HepG2 (cell line): ENCODE measurements around the gene NTRK2. TPM values are rescaled to one million over a fixed set of nuclear protein-coding genes. Genes with fewer than 3 reads are reported as not detected.

ENCODE experiments used
- ATAC-seq: fragments of 200-7000 bp; cut with Tn5 transposase; 3 replicates; pipeline ENCODE4 v1.9.1; 2020; ENCODE audit warnings: mild to moderate bottlenecking, moderate library complexity
- BruUV-seq: library from RNA; stranded (reverse); fragments of 400-500 nt; replicated peaks from 2 replicates; lab custom pipeline; 2021; lab: Mats Ljungman, UMichigan
- CTCF ChIA-PET: fragments of 300-600 bp; formaldehyde crosslinking; extraction: SDS; loops from one replicate; lab custom pipeline; 2021; ENCODE audit warnings: low total read pairs, inconsistent platforms, low intra/inter-chr PET ratio; lab: Yijun Ruan, JAX
- POLR2A ChIA-PET: fragments of 350-600 bp; sonication (Branson Sonifier 250); formaldehyde crosslinking; loops from one replicate; lab custom pipeline; 2020; ENCODE audit warnings: antibody characterized with exemption, inconsistent platforms; lab: Yijun Ruan, JAX
- DNase-seq: peaks from one replicate; pipeline ENCODE4 v3.0.0-alpha.2; 2015; ENCODE audit warnings: low spot score
- FAIRE-seq: peaks from 3 replicates; lab custom pipeline; 2011; peaks lifted over from hg19 to GRCh38; lab: Jason Lieb, UNC
- H2AFZ ChIP-seq: one replicate; pipeline ENCODE4 v1.6.1; 2011; ENCODE audit warnings: low read length, inconsistent platforms
- H3K27ac ChIP-seq: fragments of 300-600 bp; 3 replicates; pipeline ENCODE4 v1.8.0; 2011; ENCODE audit warnings: mixed run types, mild to moderate bottlenecking, mixed read lengths, low read length, inconsistent platforms; ENCODE audit not compliant: insufficient read depth; ENCODE audit errors: extremely low read length
- H3K27me3 ChIP-seq, 2 experiments: fragments of 200-600 bp in 1 of 2; 2 replicates in 1 of 2; 3 replicates in 1 of 2; pipeline versions ENCODE4 v1.6.0 to v1.8.0; 2011; ENCODE audit warnings: low read length in 2 of 2, mild to moderate bottlenecking in 2 of 2, moderate library complexity in 2 of 2, inconsistent platforms in 1 of 2; ENCODE audit not compliant: insufficient read depth in 2 of 2, control insufficient read depth in 1 of 2
- H3K36me3 ChIP-seq, 2 experiments: fragments of 200-600 bp in 1 of 2; replicated peaks in 1 of 2; 2 replicates in 1 of 2; 3 replicates in 1 of 2; pipeline versions ENCODE4 v1.5.1 to v1.8.0; 2011; ENCODE audit warnings: low read length in 2 of 2, inconsistent platforms in 1 of 2; ENCODE audit not compliant: insufficient read depth in 2 of 2, control insufficient read depth in 1 of 2
- H3K4me1 ChIP-seq: 2 replicates; pipeline ENCODE4 v1.5.1; 2012; ENCODE audit warnings: low read length, inconsistent platforms; ENCODE audit not compliant: insufficient read depth
- H3K4me2 ChIP-seq: 2 replicates; pipeline ENCODE4 v1.6.0; 2011; ENCODE audit warnings: low read depth, low read length, inconsistent platforms
- H3K4me3 ChIP-seq, 3 experiments: fragments of 200-600 bp in 1 of 3; sonication (generic), shearing (Covaris generic) in 1 of 3; replicated peaks in 1 of 3; 2 replicates each; pipeline ENCODE4 v1.5.1; 2011 to 2016; ENCODE audit warnings: low read length in 3 of 3, inconsistent platforms in 2 of 3, low read depth in 2 of 3, mild to moderate bottlenecking in 2 of 3, control low read depth in 1 of 3, mixed read lengths in 1 of 3; ENCODE audit not compliant: insufficient read depth in 1 of 3
- H3K79me2 ChIP-seq: one replicate; pipeline ENCODE4 v1.6.1; 2011; ENCODE audit warnings: low read length, inconsistent platforms; ENCODE audit not compliant: insufficient read depth
- H3K9ac ChIP-seq: 2 replicates; pipeline ENCODE4 v1.6.0; 2011; ENCODE audit warnings: mild to moderate bottlenecking, low read depth, low read length, inconsistent platforms; ENCODE audit not compliant: insufficient read depth
- H3K9me3 ChIP-seq: 2 replicates; pipeline ENCODE4 v1.5.1; 2012; ENCODE audit warnings: mild to moderate bottlenecking, low read length
- H4K20me1 ChIP-seq: 2 replicates; pipeline ENCODE4 v1.6.0; 2011; ENCODE audit warnings: inconsistent platforms, mild to moderate bottlenecking, low read length, moderate library complexity; ENCODE audit not compliant: insufficient read depth
- HIVEP1 ChIP-seq: sonication (generic); formaldehyde crosslinking; IDR thresholded peaks from 2 replicates; pipeline ENCODE4 v1.4.0; 2020; ENCODE audit warnings: mild to moderate bottlenecking, missing genetic modification reagents
- JDP2 ChIP-seq: sonication (generic); formaldehyde crosslinking; IDR thresholded peaks from 2 replicates; pipeline ENCODE4 v1.8.1; 2022; ENCODE audit warnings: missing genetic modification reagents, borderline replicate concordance
- KDM5B ChIP-seq: sonication (generic); formaldehyde crosslinking; IDR thresholded peaks from 2 replicates; pipeline ENCODE4 v1.4.0; 2020; ENCODE audit warnings: missing genetic modification reagents, mild to moderate bottlenecking, borderline replicate concordance
- MEIS1 ChIP-seq: sonication (generic); formaldehyde crosslinking; IDR thresholded peaks from 2 replicates; pipeline ENCODE4 v1.9.0; 2021; ENCODE audit warnings: mild to moderate bottlenecking, missing genetic modification reagents, moderate library complexity, borderline replicate concordance
- MEIS2 ChIP-seq: sonication (generic); formaldehyde crosslinking; IDR thresholded peaks from 2 replicates; pipeline ENCODE4 v1.9.0; 2021; ENCODE audit warnings: mild to moderate bottlenecking, missing genetic modification reagents
- NFE2L2 ChIP-seq: fragments of 150-350 bp; IDR thresholded peaks from 2 replicates; pipeline ENCODE4 v1.6.1; 2014; ENCODE audit warnings: low read length
- POLR2AphosphoS5 ChIP-seq: IDR thresholded peaks from 2 replicates; pipeline ENCODE4 v1.6.1; 2012; ENCODE audit warnings: low read depth, low read length
- RFX5 ChIP-seq: IDR thresholded peaks from 2 replicates; pipeline ENCODE4 v1.6.1; 2011; ENCODE audit warnings: low read depth, low read length, improper control_type of control experiment
- ZNF235 ChIP-seq: sonication (generic); formaldehyde crosslinking; IDR thresholded peaks from 2 replicates; pipeline ENCODE4 v1.8.1; 2023; ENCODE audit warnings: mild to moderate bottlenecking, missing genetic modification reagents, borderline replicate concordance
- ZNF431 ChIP-seq: sonication (generic); formaldehyde crosslinking; IDR thresholded peaks from 2 replicates; pipeline ENCODE4 v1.9.0; 2022; ENCODE audit warnings: missing genetic modification reagents, low read depth, mild to moderate bottlenecking, borderline replicate concordance
- ZNF460 ChIP-seq: sonication (generic); formaldehyde crosslinking; IDR thresholded peaks from 2 replicates; pipeline ENCODE4 v1.5.1; 2020; ENCODE audit warnings: missing genetic modification reagents, mild to moderate bottlenecking, borderline replicate concordance
- WGBS: methylation state at CpG from one replicate; pipeline ENCODE4 v1.1.6; 2017; ENCODE audit warnings: low lambda C conversion rate; 5-methylcytosine and 5-hydroxymethylcytosine counted together
- in situ Hi-C: cut with HindIII; loops from 2 replicates; pipeline ENCODE4 v1.10.0; 2017; ENCODE audit warnings: low pct_unique_long_range_greater_than_20kb; ENCODE audit not compliant: extremely low pct_ligation_motif_present
- intact Hi-C: fragments of 100-400 bp; cut with micrococcal nuclease; formaldehyde crosslinking; loops from one replicate; pipeline ENCODE4 v1.10.0; 2022; ENCODE audit not compliant: unreplicated experiment
- polyA plus RNA-seq, 8 experiments: library from polyadenylated mRNA; depleted of rRNA in 3 of 8; stranded (reverse) in 7 of 8; unstranded in 1 of 8; fragments of >200 nt; fragmentation: Illumina TruSeq in 4 of 8; extraction: Trizol in 4 of 8; gene quantifications; 2 replicates each; pipeline versions ENCODE4 v1.2.1 to v1.2.3, GENCODE V29; 2011 to 2016; ENCODE audit warnings: low read depth in 4 of 8, missing spikeins in 1 of 8, mixed read lengths in 1 of 8; ENCODE audit not compliant: insufficient read depth in 1 of 8
- total RNA-seq, 5 experiments: library from RNA; depleted of rRNA; stranded (reverse); fragments of >200 nt; fragmentation: Illumina TruSeq; extraction: Trizol; gene quantifications; 2 replicates each; pipeline ENCODE4 v1.2.3, GENCODE V29; 2016; ENCODE audit warnings: low read depth in 1 of 5
- TF ChIP-seq, protein P1 (sequence below): sonication (generic); formaldehyde crosslinking; IDR thresholded peaks from 2 replicates; pipeline ENCODE4 v1.4.0; 2020; ENCODE audit warnings: mild to moderate bottlenecking, missing genetic modification reagents
- TF ChIP-seq, protein P2 (sequence below): sonication (generic); formaldehyde crosslinking; IDR thresholded peaks from 2 replicates; pipeline ENCODE4 v1.4.0; 2020; ENCODE audit warnings: mild to moderate bottlenecking, missing genetic modification reagents, borderline replicate concordance

The NTRK2 gene
- total and polyA plus RNA-seq, 2 of the 13 experiments (the other 11 are each of a cell fraction or from before 2014, with no cell fraction given) = not detected

DNA sequence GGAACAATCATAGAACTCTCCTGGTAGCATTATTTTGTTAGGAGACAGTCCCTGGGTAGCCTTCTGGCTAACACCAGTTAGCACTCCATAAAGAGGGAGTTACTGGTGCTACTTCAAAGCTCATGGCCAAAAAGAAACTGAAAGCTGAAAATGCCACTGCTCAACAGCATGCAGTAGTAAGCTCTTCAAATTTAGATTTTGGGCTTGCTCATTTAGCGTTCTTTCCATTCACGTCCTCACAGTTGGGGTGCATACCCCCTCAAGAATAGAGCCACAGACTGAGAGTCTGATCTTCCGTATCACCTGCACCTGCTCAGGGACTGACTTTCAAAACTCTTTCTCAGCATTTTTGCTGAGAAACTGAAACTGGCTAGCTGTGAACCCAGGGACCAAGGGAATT, 24.7 kb downstream of the NTRK2 start:
- no peaks in the 10 kb centered on the region for H4K20me1 ChIP-seq
- intact Hi-C loops = no loop called here
- no peak overlapping the region for H3K9ac ChIP-seq
- no peaks in the 10 kb centered on the region for H3K36me3 ChIP-seq
- no peak overlapping the region for H2AFZ ChIP-seq
- FAIRE-seq = no peak
- H3K4me1 ChIP-seq = no peaks in the 10 kb centered on the region
- no peak overlapping the region for H3K27ac ChIP-seq
- no peaks in the 10 kb centered on the region; a peak in 1 of 5 replicates for H3K27me3 ChIP-seq
- no peak overlapping the region for H3K4me2 ChIP-seq
- no peak for ATAC-seq
- BruUV-seq = no TSS peak
- no peaks in the 10 kb centered on the region for H3K79me2 ChIP-seq
- POLR2A ChIA-PET = no interaction called here
- WGBS = 5% methylated on average over 3 of the region's 3 CpGs
- no peak for DNase-seq
- CTCF ChIA-PET = no interaction called here
- H3K9me3 ChIP-seq = no peaks in the 10 kb centered on the region
- H3K4me3 ChIP-seq = no peak overlapping the region
- TF ChIP-seq JDP2 (CRISPR knock-in tag) (no peak), ZNF431 (CRISPR knock-in tag) (no peak), MEIS2 (CRISPR knock-in tag) (no peak), POLR2AphosphoS5 (no peak)
- TF ChIP-seq, protein P1, sequence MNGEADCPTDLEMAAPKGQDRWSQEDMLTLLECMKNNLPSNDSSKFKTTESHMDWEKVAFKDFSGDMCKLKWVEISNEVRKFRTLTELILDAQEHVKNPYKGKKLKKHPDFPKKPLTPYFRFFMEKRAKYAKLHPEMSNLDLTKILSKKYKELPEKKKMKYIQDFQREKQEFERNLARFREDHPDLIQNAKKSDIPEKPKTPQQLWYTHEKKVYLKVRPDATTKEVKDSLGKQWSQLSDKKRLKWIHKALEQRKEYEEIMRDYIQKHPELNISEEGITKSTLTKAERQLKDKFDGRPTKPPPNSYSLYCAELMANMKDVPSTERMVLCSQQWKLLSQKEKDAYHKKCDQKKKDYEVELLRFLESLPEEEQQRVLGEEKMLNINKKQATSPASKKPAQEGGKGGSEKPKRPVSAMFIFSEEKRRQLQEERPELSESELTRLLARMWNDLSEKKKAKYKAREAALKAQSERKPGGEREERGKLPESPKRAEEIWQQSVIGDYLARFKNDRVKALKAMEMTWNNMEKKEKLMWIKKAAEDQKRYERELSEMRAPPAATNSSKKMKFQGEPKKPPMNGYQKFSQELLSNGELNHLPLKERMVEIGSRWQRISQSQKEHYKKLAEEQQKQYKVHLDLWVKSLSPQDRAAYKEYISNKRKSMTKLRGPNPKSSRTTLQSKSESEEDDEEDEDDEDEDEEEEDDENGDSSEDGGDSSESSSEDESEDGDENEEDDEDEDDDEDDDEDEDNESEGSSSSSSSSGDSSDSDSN (CRISPR knock-in tag) = no peak
- in situ Hi-C loops = loop anchor here (25.0 kb wide), 1 partner anchor 568 kb away; no protein-coding TSS in a partner anchor

- Histone ChIP-seq H3K4me3 (no peak overlapping the region), H3K9ac (no peak overlapping the region), H2AFZ (no peak overlapping the region), H3K9me3 (no peaks in the 10 kb centered on the region), H3K79me2 (no peaks in the 10 kb centered on the region), H3K4me1 (no peaks in the 10 kb centered on the region), H3K36me3 (no peaks in the 10 kb centered on the region), H3K27me3 (no peaks in the 10 kb centered on the region; a peak in 1 of 5 replicates), H3K4me2 (no peak overlapping the region), H3K27ac (no peak overlapping the region), H4K20me1 (no peaks in the 10 kb centered on the region)
- no TSS peak for BruUV-seq
- in situ Hi-C loops (loop anchor here (25.0 kb wide), 1 partner anchor 565 kb away; no protein-coding TSS in a partner anchor), intact Hi-C loops (loop anchor here (1.0 kb wide), 1 partner anchor 561 kb away; no protein-coding TSS in a partner anchor)
- POLR2A ChIA-PET = no interaction called here
- DNase-seq (no peak), ATAC-seq (no peak), FAIRE-seq (no peak)
- CTCF ChIA-PET = interaction anchor here (0.9 kb wide), 1 partner anchor 728 kb away, joined by 3 read pairs; no protein-coding TSS in a partner anchor
- 18% methylated on average over 4 of the region's 8 CpGs for WGBS
- TF ChIP-seq MEIS1 = no peak
- TF ChIP-seq, protein P2, sequence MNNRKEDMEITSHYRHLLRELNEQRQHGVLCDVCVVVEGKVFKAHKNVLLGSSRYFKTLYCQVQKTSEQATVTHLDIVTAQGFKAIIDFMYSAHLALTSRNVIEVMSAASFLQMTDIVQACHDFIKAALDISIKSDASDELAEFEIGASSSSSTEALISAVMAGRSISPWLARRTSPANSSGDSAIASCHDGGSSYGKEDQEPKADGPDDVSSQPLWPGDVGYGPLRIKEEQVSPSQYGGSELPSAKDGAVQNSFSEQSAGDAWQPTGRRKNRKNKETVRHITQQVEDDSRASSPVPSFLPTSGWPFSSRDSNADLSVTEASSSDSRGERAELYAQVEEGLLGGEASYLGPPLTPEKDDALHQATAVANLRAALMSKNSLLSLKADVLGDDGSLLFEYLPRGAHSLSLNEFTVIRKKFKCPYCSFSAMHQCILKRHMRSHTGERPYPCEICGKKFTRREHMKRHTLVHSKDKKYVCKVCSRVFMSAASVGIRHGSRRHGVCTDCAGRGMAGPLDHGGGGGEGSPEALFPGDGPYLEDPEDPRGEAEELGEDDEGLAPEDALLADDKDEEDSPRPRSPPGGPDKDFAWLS = no peak
- TF ChIP-seq ZNF460 = no peak
- TF ChIP-seq KDM5B (CRISPR knock-in tag) = no peak
- TF ChIP-seq HIVEP1 (CRISPR knock-in tag) = no peak
- TF ChIP-seq NFE2L2 = no peak
- no peak for TF ChIP-seq ZNF235 (CRISPR knock-in tag)
- no peak for TF ChIP-seq RFX5
Measured at GRCh38 chr9:84697042-84697441, 27.5 kb downstream of the NTRK2 start.
